SU-DHL-6 (cell line): Measurements from ENCODE around the gene GALNT14.

Source experiments
- H2AFZ ChIP-seq: fragments of 200-600 bp; sonication (generic); 2 replicates; pipeline ENCODE4 v1.6.1; 2014; ENCODE audit warnings: low read depth, mild to moderate bottlenecking, moderate library complexity, mixed read lengths, antibody characterized with exemption, low read length; ENCODE audit not compliant: severe bottlenecking
- H3F3A ChIP-seq: fragments of 200-600 bp; shearing (Covaris generic); 2 replicates; pipeline ENCODE4 v1.6.0; 2016; ENCODE audit warnings: antibody characterized with exemption, mild to moderate bottlenecking; ENCODE audit not compliant: insufficient read depth
- H3K27ac ChIP-seq: fragments of 200-600 bp; sonication (generic); 2 replicates; pipeline ENCODE4 v1.5.1; 2016; ENCODE audit warnings: low read depth, mild to moderate bottlenecking, low read length, moderate library complexity, mixed read lengths
- H3K27me3 ChIP-seq: fragments of 200-600 bp; sonication (generic), shearing (Covaris generic); 2 replicates; pipeline ENCODE4 v1.6.0; 2014; ENCODE audit warnings: mild to moderate bottlenecking, low read length
- H3K36me3 ChIP-seq: fragments of 200-600 bp; sonication (generic); 2 replicates; pipeline ENCODE4 v1.6.1; 2014; ENCODE audit warnings: mild to moderate bottlenecking, low read length, mixed read lengths
- H3K4me2 ChIP-seq: fragments of 300-600, 200-600 bp; shearing (Covaris generic), sonication (generic); 2 replicates; pipeline ENCODE4 v1.6.0; 2014; ENCODE audit warnings: low read length, low read depth, mild to moderate bottlenecking; ENCODE audit not compliant: poor library complexity, severe bottlenecking
- H3K4me3 ChIP-seq: fragments of 200-600 bp; sonication (generic); 2 replicates; pipeline ENCODE4 v1.5.1; 2014; ENCODE audit warnings: antibody characterized with exemption, low read length, mild to moderate bottlenecking, mixed read lengths; ENCODE audit not compliant: insufficient read depth, poor library complexity, severe bottlenecking
- H3K79me2 ChIP-seq: fragments of 200-600 bp; sonication (generic); 2 replicates; pipeline ENCODE4 v1.6.1; 2014; ENCODE audit warnings: mild to moderate bottlenecking, low read length, moderate library complexity; ENCODE audit not compliant: insufficient read depth
- H3K9ac ChIP-seq: fragments of 200-600 bp; sonication (generic); 2 replicates; pipeline ENCODE4 v1.7.0; 2014; ENCODE audit warnings: mild to moderate bottlenecking, low read length
- H3K9me2 ChIP-seq: fragments of 200-600 bp; sonication (generic); replicated peaks from 2 replicates; pipeline ENCODE4 v1.6.1; 2014; ENCODE audit warnings: low read length; ENCODE audit not compliant: insufficient read depth
- H3K9me3 ChIP-seq: fragments of 200-600 bp; sonication (generic); 2 replicates; pipeline ENCODE4 v1.6.1; 2014; ENCODE audit warnings: low read length, mixed read lengths; ENCODE audit not compliant: insufficient read depth
- H4K20me1 ChIP-seq: fragments of 200-600 bp; sonication (generic); 2 replicates; pipeline ENCODE4 v1.6.1; 2014; ENCODE audit warnings: low read depth, mild to moderate bottlenecking, antibody characterized with exemption, low read length, moderate library complexity, mixed read lengths
- EZH2phosphoT487 ChIP-seq: fragments of 200-600 bp; sonication (generic), shearing (Covaris generic); conservative IDR thresholded peaks from 2 replicates; pipeline ENCODE4 v1.6.1; 2018; ENCODE audit warnings: mild to moderate bottlenecking, antibody characterized with exemption, low read length, moderate library complexity, mixed read lengths
- TF ChIP-seq, protein P1 (sequence below): fragments of 200-600 bp; sonication (generic); IDR thresholded peaks from one replicate; pipeline ENCODE4 v1.5.1; 2017; ENCODE audit warnings: antibody characterized with exemption, mild to moderate bottlenecking, low read length, moderate library complexity; ENCODE audit not compliant: insufficient read depth, poor library complexity, severe bottlenecking

Gene GALNT14

DNA sequence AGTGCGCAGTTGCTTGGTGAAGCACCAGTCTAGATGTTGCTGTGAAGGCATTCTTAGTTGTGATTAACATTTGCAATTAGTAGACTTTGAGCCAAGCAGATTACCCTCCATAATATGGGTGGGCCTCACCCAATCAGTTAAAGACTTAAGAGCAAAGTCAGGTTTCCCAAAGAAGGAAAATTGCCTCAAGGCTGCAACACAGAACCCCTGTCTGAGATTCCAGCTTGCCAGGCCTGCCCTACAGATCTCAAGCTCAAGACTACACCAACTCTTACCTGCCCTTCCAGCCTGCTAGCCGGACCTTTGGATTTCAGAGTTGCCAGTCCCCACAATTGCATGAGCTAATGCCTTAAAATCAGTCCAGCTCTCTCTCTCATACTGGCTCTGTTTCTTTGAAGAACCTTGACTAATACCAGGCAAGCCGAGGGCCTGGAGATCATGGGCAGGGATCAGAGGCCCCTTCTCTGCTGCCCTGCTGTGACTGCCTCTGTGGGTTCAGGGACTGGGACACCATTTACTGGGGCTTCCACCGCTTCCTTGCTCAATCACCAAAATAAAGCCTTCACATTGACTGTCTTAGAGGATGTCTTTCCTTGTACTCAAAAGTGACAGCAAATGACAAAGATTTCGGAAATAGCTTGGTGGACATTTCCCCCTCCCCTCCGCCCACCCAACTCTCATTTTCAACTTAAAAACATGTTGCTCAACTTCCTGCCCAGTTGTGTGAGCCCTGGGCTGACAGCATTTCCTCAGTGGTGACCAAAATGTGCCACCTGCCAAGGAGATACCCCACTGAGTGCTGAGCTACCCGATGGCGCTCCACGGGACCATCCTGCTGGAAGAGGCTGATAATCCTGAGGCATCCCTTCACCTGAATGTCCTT is 86.7 kb downstream of the GALNT14 start:
- Histone ChIP-seq H3K9ac (no peak overlapping the region), H3K36me3 (no peaks in the 10 kb centered on the region), H3K9me3 (no peaks in the 10 kb centered on the region), H4K20me1 (no peaks in the 10 kb centered on the region), H3F3A (no peaks in the 10 kb centered on the region), H3K9me2 (no peaks in the 10 kb centered on the region), H2AFZ (no peak overlapping the region), H3K27me3 (no peaks in the 10 kb centered on the region), H3K4me2 (no peak overlapping the region), H3K27ac (no peak overlapping the region), H3K4me3 (no peak overlapping the region), H3K79me2 (no peaks in the 10 kb centered on the region)
- TF ChIP-seq EZH2phosphoT487, result no peak
- TF ChIP-seq, protein P1, sequence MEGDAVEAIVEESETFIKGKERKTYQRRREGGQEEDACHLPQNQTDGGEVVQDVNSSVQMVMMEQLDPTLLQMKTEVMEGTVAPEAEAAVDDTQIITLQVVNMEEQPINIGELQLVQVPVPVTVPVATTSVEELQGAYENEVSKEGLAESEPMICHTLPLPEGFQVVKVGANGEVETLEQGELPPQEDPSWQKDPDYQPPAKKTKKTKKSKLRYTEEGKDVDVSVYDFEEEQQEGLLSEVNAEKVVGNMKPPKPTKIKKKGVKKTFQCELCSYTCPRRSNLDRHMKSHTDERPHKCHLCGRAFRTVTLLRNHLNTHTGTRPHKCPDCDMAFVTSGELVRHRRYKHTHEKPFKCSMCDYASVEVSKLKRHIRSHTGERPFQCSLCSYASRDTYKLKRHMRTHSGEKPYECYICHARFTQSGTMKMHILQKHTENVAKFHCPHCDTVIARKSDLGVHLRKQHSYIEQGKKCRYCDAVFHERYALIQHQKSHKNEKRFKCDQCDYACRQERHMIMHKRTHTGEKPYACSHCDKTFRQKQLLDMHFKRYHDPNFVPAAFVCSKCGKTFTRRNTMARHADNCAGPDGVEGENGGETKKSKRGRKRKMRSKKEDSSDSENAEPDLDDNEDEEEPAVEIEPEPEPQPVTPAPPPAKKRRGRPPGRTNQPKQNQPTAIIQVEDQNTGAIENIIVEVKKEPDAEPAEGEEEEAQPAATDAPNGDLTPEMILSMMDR, result no peak

DNA sequence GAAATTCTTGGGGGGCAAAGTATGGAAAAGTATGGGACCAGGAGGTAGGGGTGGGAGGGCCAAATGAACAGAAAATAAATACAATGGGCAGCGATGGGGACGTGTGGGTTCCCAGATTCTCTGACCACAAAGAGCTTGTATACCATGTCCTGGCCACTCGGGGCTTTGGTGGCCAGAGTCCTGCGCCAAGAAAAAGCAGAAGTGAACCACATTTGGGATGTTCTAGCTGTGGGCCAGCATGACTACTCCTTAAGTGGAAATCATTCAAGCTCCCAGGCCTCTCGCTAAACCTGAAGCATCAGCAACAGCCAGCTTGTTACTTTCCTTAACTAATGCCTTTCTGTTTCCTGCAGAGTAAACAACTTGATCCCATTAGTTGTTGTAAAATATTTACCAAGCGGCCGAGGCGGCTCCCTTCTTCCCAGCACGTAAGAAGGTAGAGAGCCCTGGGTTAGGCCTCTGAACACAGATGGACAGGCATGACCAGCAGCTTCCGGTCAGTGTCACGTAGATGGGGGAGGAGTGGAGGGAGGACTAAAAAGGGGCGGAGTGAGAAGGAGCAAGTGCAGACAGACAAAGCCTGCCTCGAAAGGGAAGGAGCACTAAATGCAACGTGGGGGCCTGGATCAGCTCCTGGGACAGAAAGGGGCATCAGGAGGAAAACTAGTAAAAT is 88.2 kb downstream of the GALNT14 start:
- Histone ChIP-seq H3K27me3 (no peaks in the 10 kb centered on the region), H3K4me3 (no peak overlapping the region), H3K9ac (no peak overlapping the region), H2AFZ (no peak overlapping the region), H3K27ac (no peak overlapping the region), H3K4me2 (no peak overlapping the region), H3K9me3 (no peaks in the 10 kb centered on the region), H3K9me2 (no peaks in the 10 kb centered on the region), H3F3A (no peaks in the 10 kb centered on the region), H3K79me2 (no peaks in the 10 kb centered on the region), H3K36me3 (no peaks in the 10 kb centered on the region), H4K20me1 (no peaks in the 10 kb centered on the region)
- TF ChIP-seq, protein P1, result no peak
- no peak for TF ChIP-seq EZH2phosphoT487

DNA sequence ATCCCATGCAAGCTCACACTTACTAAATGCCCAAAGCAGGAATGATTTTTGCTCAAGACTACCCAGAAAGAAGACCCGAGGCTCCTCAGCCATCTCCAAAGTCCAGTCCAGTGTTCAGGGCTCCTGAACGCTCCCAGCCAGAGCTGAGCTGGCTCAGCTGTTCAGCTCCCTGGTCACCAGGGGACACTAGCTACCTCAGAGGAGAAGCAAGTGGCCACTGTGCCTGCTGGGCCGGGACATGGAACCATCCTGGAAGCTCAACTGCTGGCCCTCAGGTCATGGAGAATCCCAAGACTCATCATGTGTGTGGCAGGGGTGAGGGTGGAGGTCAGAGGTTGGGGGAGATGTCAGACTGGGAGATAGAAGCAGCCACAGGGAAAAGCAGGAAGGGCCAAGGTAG is 89.0 kb downstream of the GALNT14 start:
- Histone ChIP-seq H3K9me2 (no peaks in the 10 kb centered on the region), H3K4me2 (no peak overlapping the region), H3K79me2 (no peaks in the 10 kb centered on the region), H2AFZ (no peak overlapping the region), H4K20me1 (no peaks in the 10 kb centered on the region), H3K27ac (no peak overlapping the region), H3K9ac (no peak overlapping the region), H3F3A (no peaks in the 10 kb centered on the region), H3K36me3 (no peaks in the 10 kb centered on the region), H3K9me3 (no peaks in the 10 kb centered on the region), H3K27me3 (no peaks in the 10 kb centered on the region), H3K4me3 (no peak overlapping the region)
- no peak for TF ChIP-seq EZH2phosphoT487
- TF ChIP-seq, protein P1, result no peak
